ENCODE results near the gene OR4F6. TPM values are rescaled to one million over a fixed set of nuclear protein-coding genes. Genes with fewer than 3 reads are reported as not detected.
"Not testable (repeated sequence)": the region's sequence is repeated elsewhere in the genome, so short reads cannot be mapped to it uniquely, and the experiment has no call there.

The OR4F6 gene, protein sequence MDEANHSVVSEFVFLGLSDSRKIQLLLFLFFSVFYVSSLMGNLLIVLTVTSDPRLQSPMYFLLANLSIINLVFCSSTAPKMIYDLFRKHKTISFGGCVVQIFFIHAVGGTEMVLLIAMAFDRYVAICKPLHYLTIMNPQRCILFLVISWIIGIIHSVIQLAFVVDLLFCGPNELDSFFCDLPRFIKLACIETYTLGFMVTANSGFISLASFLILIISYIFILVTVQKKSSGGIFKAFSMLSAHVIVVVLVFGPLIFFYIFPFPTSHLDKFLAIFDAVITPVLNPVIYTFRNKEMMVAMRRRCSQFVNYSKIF
- not detected for polyA plus RNA-seq (2012; ENCODE audit: insufficient read depth, insufficient read length, low read depth)

- H3K4me1 ChIP-seq, result no peaks in the 10 kb centered on the region
- DNase-seq, result no peak
- H3K9me3 ChIP-seq, result no peaks in the 10 kb centered on the region
- H3K4me3 ChIP-seq (ENCODE audit: low read depth, low read length), result no peak within 1 kb of the TSS
- H3K36me3 ChIP-seq, result no peaks in the 10 kb centered on the region
- TF ChIP-seq, protein P1, sequence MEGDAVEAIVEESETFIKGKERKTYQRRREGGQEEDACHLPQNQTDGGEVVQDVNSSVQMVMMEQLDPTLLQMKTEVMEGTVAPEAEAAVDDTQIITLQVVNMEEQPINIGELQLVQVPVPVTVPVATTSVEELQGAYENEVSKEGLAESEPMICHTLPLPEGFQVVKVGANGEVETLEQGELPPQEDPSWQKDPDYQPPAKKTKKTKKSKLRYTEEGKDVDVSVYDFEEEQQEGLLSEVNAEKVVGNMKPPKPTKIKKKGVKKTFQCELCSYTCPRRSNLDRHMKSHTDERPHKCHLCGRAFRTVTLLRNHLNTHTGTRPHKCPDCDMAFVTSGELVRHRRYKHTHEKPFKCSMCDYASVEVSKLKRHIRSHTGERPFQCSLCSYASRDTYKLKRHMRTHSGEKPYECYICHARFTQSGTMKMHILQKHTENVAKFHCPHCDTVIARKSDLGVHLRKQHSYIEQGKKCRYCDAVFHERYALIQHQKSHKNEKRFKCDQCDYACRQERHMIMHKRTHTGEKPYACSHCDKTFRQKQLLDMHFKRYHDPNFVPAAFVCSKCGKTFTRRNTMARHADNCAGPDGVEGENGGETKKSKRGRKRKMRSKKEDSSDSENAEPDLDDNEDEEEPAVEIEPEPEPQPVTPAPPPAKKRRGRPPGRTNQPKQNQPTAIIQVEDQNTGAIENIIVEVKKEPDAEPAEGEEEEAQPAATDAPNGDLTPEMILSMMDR (IDR thresholded peaks at IDR 0.05; ENCODE audit: low read depth, low read length), result no peak
- peaks cover 29% of the 10 kb centered on the region for H3K27me3 ChIP-seq
Measured at GRCh38 chr15:101803209-101803608, at the start of gene OR4F6. TSS of gene OR4F6 (plus strand) at chr15:101803509. CDS start at chr15:101805720, 2,211 bp downstream.

- H3K9me3 ChIP-seq; H3K36me3 ChIP-seq; DNase-seq; H3K27me3 ChIP-seq; H3K4me3 ChIP-seq (ENCODE audit: low read depth, low read length); H3K4me1 ChIP-seq: not testable (repeated sequence)
Measured at GRCh38 chr15:101764669-101765339, 38.5 kb upstream of the OR4F6 start.

DNA sequence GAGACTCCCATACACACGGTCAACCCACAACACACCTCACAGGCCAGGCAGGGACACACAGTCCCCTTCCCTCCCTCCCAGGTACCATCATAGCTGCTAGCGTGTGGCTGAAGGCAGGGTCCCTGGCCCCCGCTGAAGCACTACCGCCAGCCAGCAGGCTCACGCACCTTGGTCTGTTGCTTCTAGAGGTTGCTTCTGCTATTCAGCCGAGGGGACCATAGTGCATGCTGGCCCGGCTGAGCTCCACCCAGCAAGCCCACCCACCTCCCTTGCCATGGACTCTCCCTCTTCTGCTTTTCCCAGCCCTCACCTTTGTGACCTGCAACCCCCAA is 38.0 kb upstream of the OR4F6 start:
- H3K9me3 ChIP-seq; H3K36me3 ChIP-seq; H3K4me3 ChIP-seq (ENCODE audit: low read depth, low read length); DNase-seq; H3K4me1 ChIP-seq; H3K27me3 ChIP-seq: not testable (repeated sequence)

DNA sequence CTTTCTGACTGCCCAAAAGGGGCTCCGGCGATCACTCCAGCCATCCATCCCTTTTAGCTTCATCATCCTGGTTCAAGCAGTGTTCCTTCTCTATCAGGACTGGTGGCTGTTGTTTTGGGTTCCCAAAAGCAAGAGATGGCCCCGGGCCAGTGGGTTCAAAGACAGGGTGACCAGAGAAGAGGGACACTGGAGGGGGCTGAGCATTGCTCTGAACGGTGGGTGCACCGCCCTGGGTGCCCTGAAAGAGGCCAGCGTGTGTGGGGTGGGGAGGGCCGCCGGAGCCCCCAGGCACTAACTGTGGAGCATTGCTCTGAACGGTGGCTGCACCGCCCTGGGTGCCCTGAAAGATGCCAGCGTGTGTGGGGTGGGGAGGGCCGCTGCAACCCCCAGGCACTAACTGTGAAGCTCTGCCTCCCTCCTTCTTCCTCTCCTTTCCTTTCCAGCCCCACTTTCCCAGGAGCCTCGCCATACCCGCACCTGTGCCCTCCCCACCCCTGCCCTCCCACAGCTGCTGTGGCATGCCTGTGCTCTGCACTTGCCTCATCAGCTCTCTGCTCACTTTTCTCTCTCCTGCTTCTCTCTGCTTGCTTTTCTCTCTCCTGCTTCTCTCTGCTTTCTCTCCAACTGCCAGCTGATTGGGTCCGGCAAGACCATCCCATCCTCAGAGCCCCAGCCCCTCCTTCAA is 37.4 kb upstream of the OR4F6 start:
- H3K4me3 ChIP-seq (ENCODE audit: low read depth, low read length), result no peak overlapping the region
- peaks cover 9% of the 10 kb centered on the region for H3K27me3 ChIP-seq
- TF ChIP-seq, protein P1 (IDR thresholded peaks at IDR 0.05; ENCODE audit: low read depth, low read length), result no peak
- H3K4me1 ChIP-seq, result no peaks in the 10 kb centered on the region
- no peak for DNase-seq
- no peaks in the 10 kb centered on the region for H3K9me3 ChIP-seq
- no peaks in the 10 kb centered on the region for H3K36me3 ChIP-seq

- H3K4me1 ChIP-seq; DNase-seq; H3K36me3 ChIP-seq; H3K9me3 ChIP-seq; H3K27me3 ChIP-seq; H3K4me3 ChIP-seq (ENCODE audit: low read depth, low read length): not testable (repeated sequence)
Measured at GRCh38 chr15:101767083-101767640, 36.1 kb upstream of the OR4F6 start.

GRCh38 chr15:101772921-101773320 is 30.4 kb upstream of the OR4F6 start:
- Histone ChIP-seq H3K36me3 (no peaks in the 10 kb centered on the region), H3K27me3 (peaks cover 40% of the 10 kb centered on the region), H3K9me3 (no peaks in the 10 kb centered on the region), H3K4me1 (no peaks in the 10 kb centered on the region), H3K4me3 (ENCODE audit: low read depth, low read length) (no peak overlapping the region)
- TF ChIP-seq, protein P1 (IDR thresholded peaks at IDR 0.05; ENCODE audit: low read depth, low read length), result no peak
- no peak for DNase-seq

- DNase-seq, result no peak
Measured at GRCh38 chr15:101773496-101774100, 29.7 kb upstream of the OR4F6 start.

More at GRCh38 chr15:101773496-101774100, 29.7 kb upstream of the OR4F6 start:
- Histone ChIP-seq H3K27me3 (peaks cover 42% of the 10 kb centered on the region), H3K4me1 (no peaks in the 10 kb centered on the region), H3K36me3 (no peaks in the 10 kb centered on the region), H3K9me3 (no peaks in the 10 kb centered on the region), H3K4me3 (ENCODE audit: low read depth, low read length) (no peak overlapping the region)
- TF ChIP-seq, protein P1 (IDR thresholded peaks at IDR 0.05; ENCODE audit: low read depth, low read length), result peak; percentile 39
